HT1080 (cell line): ENCODE measurements around the gene CNFN. TPM values are rescaled to one million over a fixed set of nuclear protein-coding genes. Genes with fewer than 3 reads are reported as not detected.

Experiments used
- DNase-seq: peaks from one replicate; pipeline ENCODE4 v3.0.0-alpha.2; 2015; ENCODE audit warnings: low read depth
- total RNA-seq: library from RNA; depleted of rRNA; stranded (reverse); fragments of >200 nt; shearing (Covaris generic); gene quantifications from 2 replicates; pipeline ENCODE4 v1.2.3, GENCODE V29; 2014

The CNFN gene
- total RNA-seq, 1 experiment from 2014 or later: not detected

DNA sequence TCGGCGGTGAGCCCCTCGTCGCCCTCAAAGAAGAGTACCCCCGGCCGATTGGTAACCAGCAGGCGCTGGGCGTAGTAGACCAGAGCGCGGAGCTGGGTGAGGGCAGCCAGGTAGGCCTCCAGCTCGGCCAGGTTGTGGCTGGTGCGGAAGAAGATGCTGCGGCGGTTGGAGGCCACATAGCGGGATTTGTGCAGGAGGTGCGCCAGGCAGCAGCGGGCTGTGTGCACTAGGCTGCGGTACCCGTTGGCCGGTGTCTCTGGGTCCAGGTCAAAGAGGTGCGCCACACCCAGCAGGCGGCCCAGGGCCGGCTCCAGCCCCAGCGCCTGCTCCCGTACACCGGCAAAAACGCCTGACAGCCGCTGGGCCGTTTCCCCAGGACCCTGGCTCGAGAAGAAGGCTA is 20.3 kb upstream of the CNFN start:
- no peak for DNase-seq

DNA sequence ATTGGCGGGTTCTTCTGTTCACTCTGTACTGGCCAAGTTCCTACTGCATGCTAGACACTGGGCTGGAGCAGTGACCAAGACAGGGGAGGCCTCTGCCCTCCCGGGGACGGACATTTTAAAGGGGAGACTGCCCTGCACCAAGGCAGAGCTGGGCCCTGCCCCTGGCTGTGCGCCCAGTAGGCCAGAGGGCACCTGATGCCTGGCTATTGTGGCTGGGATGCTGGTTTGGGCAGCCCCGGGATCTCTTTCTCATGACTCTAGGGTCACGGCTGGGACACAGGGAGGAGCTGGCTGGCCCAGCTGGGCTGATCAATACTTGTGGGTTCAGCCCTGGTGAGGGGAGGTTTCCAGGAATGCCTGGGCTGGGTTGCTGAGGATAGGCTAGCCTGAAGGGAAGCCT is 19.4 kb upstream of the CNFN start:
- DNase-seq: no peak

DNA sequence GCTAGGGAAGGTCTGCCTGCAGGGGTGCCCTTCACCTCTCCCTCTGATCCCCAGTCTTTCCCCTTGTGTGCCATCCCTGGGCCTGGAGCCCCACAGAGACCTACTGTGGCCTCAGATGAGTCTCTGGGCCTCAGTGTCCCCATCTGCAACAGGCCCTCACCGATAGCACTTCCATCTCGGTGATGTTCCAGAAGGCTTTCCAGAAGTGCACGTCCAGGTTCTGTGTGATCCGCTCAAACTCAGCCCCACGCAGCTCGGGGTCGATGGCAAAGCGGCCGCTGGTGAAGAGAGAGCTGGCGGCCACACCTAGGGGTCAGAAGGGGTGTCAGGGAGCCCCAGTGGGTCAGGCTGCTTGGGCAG is 17.7 kb upstream of the CNFN start:
- DNase-seq: no peak

DNA sequence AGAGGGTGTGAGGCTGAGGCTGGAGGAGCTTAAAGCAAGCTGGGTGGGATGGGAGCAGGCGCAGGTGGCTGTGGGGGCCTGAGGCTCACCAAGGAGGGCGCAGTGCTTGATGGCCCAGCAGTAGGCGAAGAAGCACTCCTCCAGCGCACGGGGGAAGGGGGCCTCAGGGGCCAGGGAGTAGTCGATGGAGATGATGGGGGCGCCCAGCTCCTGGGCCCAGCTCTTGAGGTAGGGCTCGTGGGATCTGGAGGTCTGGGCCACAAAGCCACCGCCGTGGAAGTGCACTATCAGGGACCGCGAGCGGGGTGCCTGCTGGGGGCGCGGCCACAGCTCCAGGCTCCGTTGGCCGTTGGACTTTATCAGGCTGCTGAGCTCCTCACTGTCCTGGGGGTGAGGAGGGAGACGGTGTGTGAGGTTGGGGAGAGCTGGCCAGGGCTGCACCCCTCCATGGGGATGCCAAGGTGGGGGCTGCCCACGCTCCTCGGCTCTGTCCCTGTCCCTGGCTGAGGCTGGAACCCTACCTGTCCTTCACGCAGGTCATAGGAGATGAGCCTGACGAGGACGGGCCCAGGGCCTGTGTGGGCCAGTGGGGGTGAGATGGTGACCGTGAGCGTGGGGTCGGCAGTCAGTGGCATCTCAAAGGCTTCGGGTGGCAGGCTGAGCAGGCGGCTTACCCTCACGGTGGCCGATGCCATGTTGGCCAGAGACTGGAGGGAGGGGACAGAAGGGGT is 17.2 kb upstream of the CNFN start:
- DNase-seq: no peak

DNA sequence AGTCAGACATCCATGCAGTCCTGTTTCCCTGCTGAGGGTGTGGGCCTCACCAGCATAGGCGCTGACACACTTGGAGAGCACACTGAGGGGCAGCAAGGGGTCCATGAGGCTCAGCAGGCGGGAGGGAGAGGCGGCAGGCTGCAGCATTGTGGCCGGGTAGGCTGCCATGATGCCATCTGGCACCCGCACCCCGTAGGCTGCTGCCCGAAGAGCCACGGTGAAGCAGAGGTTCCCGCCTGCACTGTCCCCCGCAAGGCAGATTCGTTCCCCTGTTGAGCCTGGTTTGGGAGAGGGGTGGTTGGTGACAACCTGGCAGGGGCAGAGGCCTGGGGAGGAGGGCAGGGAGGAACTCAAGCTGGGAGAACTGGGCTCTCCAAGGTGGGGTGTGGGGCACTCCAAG is 16.0 kb upstream of the CNFN start:
- no peak for DNase-seq

DNA sequence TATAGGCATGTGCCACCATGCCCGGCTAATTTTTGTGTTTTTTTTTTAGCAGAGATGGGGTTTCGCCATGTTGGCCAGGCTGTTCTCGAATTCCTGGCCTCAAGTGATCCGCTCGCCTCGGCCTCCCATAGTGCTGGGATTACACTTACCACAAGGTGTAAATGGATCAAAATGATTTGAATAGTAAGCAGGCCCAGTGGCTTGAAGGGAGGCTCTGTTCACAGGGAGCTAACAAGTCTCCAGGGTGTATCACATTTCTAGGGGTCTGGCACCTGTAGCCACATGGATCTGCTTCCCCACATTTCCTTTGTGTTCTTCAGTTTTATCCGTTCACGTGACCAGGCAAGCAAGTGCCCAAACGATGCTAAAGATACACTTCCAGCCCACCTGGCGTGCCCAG is 13.5 kb upstream of the CNFN start:
- no peak for DNase-seq

DNA sequence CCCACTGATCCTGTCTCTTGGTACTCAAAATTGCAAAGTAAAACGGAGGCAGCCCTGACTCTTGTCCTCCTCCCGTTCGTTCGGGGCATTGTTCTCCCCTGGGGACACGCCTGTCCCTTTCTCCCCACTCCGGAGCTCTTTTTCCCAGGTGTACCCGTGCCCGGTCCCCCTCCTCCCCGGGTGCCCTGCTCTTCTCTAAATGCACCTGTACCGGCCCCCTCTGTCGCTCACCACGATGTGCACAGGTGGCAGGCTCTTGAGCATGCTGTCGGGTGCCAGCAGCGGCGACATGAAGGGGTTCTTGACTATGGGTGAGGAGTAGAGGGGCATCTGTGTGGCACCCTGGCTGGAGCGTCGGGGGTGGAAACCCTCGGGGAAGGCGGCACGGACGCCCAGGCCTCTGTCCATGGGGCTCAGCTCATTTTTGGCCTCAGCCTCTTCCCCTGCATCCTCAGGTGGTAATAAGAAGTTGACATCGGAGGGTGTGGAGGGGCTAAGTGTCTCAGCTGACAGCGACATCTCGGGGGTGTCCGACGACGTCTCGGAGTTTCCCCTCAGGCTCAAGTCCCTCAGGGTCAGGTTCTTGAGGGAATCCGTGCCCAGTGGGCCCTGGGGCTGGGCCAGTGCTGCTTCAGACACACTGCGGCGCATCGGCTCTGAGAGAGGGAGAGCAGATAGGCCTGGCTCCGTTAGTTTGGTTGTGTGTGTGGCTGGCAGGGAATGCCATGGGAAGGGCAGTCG is 12.4 kb upstream of the CNFN start:
- DNase-seq: no peak

DNA sequence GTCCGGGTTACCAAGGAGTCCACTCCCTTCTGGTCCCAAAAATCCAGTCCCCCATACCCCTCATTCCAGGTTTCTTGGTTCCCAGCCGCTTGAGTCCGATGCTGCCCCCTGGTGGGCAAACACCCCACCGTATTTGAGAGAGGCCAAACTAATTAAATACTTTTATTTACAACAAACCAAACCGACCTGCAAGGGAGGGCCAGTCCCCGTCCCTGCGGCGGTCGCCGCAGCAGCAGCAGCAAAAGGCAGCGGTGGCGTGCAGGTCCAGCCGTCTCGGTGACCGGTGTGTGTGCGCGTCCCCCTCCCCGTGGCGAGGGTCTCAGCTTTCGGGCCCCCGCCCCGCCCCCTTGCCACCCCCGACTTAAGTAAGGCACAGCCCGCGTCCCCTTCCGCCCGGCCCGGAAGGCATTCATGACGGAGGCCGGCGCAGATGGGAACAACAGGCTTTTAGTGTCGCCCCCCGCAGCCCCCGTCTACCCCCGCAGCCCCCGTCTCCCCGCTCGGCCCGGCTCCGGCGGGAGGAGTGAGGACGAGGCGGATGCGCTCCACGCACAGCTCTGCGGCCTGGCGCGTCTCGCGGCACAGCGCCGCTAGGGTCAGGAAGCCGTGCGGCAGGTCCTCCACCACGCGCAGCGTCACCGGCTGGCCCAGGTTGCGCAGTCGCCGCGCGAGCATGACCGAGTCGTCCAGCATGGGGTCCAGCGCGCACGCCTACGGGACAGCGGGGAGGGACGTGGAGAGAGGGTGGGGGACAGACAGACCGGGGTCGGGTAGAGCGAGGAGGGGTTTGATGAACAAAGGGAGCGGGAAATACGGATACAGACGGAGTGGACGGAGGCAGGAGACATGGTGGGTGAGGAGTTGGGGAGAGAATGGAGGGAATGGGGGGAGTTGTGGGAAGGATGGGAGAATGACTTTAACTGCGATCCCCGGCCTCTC is 11.5 kb upstream of the CNFN start:
- DNase-seq: peak; percentile 55

DNA sequence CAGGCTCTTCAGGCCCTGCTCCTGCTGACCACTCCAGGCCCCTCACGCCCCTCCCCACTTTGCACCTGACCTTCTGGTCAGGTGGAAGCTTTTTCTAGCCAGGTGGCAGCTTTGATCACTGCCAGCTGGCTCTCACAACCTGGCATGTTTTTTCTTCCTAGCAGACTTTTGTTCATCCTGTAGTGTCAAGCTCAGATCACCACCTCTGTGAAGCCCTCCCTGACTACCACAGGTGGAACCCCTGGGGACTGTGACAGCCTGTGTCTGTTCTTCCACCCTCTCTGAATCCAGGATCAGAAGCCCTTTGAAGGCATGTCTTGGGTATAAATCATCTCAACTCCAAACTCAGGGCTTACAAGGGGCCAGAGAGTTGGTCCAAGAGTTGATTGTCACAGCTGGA is 10.3 kb upstream of the CNFN start:
- DNase-seq: no peak

DNA sequence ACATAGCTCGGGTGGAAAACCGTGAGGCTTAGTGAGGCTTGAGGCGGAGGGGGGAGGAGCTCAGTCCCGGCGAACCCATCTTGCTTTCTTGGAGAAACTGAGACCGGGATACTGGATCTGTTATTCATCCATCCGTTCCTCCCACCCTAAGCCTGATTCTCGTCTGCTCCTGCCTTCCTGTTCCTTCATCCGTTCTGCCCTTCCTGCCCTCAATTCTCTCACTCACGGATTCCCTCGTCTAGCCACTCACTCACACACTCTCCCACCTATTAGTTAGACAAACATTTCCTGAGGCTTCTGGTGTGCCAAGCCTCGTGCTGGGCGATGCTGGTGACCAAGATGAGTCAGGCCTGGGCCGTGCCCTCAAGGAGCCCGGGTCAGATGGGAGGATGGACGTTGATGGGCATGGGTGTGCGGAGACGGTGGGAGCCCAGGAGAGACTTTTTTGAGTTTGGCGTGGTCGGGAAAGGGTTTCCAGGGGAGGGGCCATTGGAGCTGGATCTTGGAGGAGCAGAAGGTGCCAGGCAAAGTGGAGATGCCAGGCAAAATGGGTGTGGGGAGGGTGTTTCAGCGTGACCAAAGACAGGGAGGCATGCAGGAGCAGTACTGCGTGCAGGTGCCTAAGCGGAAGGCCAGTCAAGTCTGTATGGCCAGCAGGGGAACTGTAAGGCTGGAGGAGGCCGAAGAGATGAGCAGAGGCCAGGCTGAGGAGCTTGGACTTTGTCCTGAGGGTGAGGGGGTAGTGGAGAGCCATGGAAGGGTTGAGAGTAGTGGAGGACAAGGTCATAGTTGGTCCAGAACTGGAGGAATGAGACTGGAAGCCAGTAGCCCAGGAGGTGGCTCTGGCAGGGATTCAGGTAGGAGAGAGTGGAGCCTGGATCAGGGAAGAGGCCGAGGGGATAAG is 7.4 kb upstream of the CNFN start:
- no peak for DNase-seq

DNA sequence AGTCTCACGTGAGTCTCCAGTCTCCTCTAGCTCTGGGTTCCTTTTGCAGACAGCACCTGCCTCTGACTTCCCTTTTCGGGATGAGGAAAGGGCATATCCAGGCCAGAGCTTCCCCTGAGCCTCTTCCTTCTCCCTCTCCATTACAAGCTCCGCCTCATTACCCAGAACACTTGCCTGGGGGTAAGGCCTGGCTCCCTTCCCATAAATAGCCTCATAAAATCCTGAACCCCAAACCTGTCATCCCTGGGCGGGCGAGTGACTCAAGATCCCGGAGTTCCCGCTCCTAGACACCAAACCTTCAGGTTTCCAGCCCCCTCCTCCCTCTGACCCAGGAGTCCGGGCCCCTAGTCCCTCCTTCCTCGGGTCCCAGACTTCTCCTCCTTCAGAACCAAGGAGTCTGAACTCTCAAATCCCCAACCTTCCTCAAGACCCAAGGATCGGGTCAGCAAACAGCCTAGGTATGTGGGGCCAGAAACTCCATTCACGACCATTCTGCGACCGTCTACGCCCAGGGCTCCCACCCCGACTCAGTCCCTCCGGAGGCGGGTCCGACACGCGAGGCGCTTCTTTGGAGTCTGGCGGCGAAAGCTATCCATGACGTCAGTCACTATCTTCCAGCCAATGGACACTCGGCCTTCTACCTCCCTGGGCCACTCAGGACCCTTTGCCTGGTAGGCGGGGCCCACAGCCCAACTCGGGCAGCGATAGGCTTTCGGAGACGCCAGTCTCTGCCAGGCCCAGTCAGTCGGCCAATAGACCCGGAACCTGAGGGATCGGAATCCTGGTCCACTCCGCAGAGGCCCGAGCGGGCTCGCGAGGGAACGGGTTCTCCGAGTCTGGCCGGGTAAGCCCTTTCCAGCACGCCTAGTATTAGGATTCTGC is 6.5 kb upstream of the CNFN start:
- peak; percentile 96 for DNase-seq

DNA sequence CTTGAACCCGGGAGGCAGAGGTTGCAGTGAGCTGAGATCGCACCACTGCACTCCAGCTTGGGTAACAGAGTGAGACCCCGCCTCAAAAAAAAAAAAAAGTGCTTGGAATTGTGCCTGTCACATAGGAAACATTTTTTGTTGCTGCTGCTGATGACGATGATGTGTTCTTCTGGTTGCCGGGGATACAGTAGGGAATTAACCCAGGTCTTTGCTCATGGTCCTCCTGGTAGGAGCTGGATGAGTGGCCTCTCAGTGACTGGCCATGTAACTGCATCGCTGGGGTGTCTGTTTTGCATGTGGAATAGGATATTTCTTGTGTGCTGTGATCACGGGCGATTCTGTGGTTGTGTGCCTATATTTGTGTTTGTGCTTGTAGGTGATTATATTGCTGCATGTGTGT is 4.7 kb upstream of the CNFN start:
- peak; percentile 32 for DNase-seq

DNA sequence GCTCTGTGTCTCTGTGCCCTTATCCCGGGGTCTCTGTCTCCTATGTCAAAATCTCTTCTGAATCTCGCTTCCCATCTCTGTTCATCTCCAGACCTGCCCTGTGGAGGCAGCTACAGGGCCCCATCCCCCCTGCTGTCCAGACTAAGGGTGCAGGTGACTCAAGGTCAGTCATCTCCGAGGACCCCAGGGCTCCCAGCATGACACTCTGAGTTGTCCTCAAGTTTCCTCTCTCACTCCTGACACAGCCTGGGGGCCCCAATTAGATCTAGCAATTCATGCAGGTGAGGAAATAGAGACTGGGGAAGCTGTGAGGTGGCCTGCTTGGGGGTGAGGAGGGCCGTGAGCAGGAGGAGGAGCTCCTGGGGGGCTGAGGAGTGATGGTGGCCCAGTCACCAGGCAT is 2.1 kb upstream of the CNFN start:
- no peak for DNase-seq

DNA sequence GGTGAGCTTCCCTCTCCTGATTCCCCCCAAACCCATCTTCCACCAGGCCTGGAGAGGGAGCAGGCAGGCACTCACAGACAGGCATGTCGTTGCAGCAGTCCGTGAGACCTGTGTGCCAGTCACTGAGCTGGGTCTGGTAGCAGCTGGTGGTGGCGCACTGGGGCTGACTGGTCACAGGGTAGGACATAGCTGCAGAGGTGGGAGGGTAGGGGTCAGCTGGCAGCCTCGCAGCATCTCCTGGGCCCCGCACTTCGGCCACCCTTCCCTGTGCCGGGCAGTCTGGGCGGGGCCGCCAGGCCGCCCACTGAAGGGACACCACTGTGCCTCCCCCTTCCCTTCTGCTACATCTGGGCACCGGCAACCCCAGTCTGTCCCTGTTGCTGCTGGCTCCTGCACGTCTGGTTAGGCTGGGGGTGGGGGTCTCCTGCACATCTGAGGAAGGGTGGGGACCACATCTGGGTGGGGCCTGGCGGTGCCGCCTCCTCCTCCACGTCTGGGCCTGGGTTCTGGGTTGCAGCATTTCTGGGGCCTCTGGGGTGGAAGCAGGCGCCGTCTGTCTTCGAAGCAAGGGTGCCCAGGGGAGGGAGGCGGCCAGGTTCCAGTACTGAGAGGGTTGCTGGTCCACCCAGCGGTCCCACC is 1.1 kb downstream of the CNFN start:
- DNase-seq: no peak

DNA sequence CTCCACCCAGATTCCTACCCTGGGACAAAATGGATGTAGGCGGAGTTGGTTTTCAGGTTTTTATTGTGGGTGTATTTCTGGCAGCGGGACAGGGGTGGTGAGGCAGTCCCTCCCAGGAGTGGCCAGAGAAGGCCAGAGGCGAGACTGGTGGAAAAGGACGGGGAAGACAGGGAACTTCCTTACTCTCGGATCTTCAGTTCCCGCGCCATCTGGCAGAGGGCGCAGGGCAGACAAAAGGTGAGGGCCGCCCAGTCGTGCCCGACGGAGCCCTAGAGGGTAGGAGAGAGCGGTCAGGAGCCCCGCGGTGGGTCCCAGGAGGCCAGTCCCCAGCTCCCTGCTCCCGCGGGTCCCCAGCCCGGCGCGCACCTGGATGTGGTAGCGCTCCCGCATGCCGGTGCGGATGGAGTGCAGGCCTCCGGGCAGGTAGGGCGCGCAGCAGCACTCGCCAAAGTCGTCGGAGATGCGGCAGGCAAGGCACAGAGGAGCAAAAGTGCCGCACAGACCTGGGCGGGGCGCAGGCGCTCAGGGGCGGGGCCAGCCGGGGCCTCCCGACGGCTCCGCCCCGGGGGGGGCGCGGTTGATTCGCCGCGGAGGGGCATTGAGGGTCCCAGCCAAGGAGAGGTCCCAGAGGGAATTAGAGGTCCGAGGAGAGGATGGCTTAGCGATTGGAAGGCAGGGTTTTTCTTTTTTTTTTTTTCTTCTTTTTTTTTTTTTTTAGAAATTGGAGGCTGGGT is 3.0 kb downstream of the CNFN start:
- peak; percentile 50 for DNase-seq

DNA sequence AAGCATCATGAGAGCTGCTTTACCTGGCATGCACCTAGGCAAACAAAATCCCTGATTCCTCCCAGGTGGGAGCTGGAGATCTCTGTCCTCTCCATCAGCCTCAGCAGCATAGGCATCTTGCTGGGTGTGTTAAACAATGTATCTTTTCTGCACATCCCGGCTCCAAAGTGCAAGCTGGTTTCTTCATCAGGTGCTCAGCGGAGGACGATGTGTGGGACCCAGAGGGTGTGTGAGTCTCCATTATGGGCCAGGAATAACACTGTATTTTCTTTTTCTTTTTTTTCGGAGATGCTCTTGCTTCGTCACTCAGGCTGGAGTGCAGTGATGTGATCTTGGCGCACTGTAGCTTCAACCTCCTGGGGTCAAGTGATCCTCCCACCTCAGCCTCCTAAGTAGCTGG is 9.9 kb downstream of the CNFN start:
- DNase-seq: no peak

DNA sequence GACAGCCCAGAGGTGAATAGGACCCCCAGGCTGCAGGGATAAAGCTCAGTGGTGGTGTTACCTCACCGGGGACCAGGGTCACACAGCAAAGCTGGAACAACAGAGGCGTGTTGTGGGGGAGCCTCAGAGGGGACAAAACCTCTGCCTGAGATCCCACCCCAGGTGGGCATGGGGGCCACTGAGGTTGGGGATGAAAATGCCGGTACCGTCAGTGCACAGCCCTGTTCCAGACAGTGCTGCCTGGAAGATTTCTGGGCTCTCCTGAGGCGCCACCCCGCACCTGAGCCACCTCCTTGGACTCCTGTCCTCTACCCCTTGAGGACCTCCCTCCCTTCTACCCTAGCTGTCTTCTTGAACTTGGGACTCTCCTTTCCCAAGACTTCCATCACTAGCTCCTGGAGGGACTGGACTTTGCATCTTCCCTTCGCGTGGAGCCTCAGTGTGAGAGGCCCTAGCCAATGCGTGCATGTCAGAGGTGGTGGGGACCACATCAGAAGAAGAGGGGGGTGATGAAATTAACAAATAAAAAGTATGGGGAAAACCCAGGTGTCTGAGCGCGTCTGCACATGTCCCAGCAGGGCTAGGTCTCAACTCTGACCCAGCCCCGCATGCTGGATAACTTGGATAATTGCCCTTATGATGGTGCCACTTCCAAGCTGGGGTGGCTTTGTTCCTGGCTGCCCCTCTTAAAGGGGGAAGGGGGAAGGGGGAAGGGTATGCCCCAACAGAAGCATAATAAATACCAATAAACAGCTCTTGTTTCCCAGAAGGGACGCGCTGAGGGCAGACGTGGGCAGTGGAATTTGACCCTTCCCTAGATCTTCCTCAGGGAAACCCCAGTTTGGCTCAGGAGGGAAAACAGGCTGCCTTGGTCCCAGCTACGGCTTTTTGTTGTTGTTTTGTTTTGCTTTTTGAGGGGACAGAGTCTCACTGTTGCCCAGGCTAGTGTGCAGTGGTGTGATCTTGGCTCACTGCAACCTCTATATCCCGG is 11.6 kb downstream of the CNFN start:
- DNase-seq: no peak

DNA sequence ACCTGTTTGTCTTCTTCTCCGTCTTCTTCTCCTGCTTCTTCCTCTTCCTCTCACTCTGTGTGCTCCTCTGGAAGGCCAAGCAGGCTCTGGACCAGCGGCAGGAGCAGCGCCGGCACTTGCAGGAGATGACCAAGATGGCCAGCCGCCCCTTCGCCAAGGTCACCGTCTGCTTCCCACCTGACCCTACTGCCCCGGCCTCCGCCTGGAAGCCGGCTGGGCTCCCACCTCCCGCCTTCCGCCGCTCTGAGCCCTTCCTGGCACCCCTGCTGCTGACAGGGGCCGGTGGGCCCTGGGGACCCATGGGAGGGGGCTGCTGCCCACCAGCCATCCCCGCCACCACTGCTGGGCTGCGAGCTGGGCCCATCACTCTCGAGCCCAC is 13.9 kb downstream of the CNFN start:
- no peak for DNase-seq
